Thyroid gland (tissue), 4 donors: ENCODE results near the gene GOPC. TPM values are rescaled to one million over a fixed set of nuclear protein-coding genes. Genes with fewer than 3 reads are reported as not detected.

Source experiments
- DNase-seq, 2 donors: peaks; one replicate each; pipeline ENCODE4 v3.0.0-alpha.2; 2019
- H3K27ac ChIP-seq, 3 donors: fragments of 200-600 bp; sonication (generic); 1 replicate in 2 of 3; 2 replicates in 1 of 3; pipeline ENCODE4 v1.5.1; 2016 to 2019; ENCODE audit warnings: mild to moderate bottlenecking in 1 of 3, moderate library complexity in 1 of 3
- H3K27me3 ChIP-seq: fragments of 200-600 bp; sonication (generic); one replicate; pipeline ENCODE4 v1.5.1; 2019
- H3K36me3 ChIP-seq, 2 donors: fragments of 200-600 bp; sonication (generic); one replicate each; pipeline ENCODE4 v1.5.1; 2016 to 2019
- H3K4me1 ChIP-seq, 2 donors: fragments of 200-600 bp; sonication (generic); one replicate each; pipeline ENCODE4 v1.5.1; 2017 to 2019
- H3K4me3 ChIP-seq, 3 donors: fragments of 200-600 bp; sonication (generic); replicated peaks in 1 of 3; 1 replicate in 2 of 3; 2 replicates in 1 of 3; pipeline ENCODE4 v1.5.1; 2016; ENCODE audit warnings: mild to moderate bottlenecking in 1 of 3
- H3K9me3 ChIP-seq: fragments of 200-600 bp; sonication (generic); one replicate; pipeline ENCODE4 v1.5.1; 2017
- POLR2A ChIP-seq, 2 donors: fragments of 450-650 bp; IDR thresholded peaks; one replicate each; pipeline ENCODE4 v1.6.1; 2017; ENCODE audit warnings: antibody characterized with exemption in 2 of 2, mild to moderate bottlenecking in 2 of 2, moderate library complexity in 1 of 2
- WGBS, 2 donors: methylation state at CpG; one replicate each; pipeline ENCODE4 v1.1.5; 2017; 5-methylcytosine and 5-hydroxymethylcytosine counted together
- intact Hi-C: fragments of 100-400 bp; cut with DNase I; formaldehyde crosslinking; loops from one replicate; pipeline ENCODE4 v1.15.1; 2023
- total RNA-seq, 4 donors: library from RNA; depleted of rRNA; stranded (reverse); fragments of >200 nt; gene quantifications; one replicate each; pipeline ENCODE4 v1.2.3, GENCODE V29; 2016
- TF ChIP-seq, protein P1 (sequence below), 6 experiments: fragments of 200-600 bp in 3 of 6; fragments of 450-650 bp in 3 of 6; sonication (generic) in 3 of 6; IDR thresholded peaks; one replicate each; pipeline ENCODE4 v1.5.1; 2016 to 2019; ENCODE audit warnings: antibody characterized with exemption in 6 of 6, mild to moderate bottlenecking in 2 of 6, inconsistent platforms in 1 of 6, moderate library complexity in 1 of 6

GOPC gene
- total RNA-seq, 4 donors from 2014 or later: 37.9 to 49.5 (median 41.7) TPM

DNA sequence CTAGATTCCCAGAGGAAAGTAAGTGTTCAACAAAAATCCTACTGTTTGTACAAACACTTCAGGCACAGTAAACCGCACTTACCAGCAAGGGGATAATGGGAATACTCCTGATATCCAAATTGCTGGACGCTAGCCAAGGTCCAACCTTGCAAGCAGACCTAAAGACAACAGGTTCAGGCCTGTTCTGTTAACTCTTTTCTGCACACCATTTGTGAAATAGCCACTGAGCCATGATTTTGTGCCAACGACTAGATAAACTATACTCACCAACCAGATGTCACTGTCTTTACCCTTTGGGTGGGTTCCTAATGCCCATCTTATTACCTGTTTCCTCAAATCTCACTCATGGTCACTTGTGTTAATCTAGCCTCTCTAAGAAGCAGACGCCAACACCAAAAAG is 43.5 kb downstream of the GOPC start:
- H3K27ac ChIP-seq: peak overlapping the region; percentile 37 to 89 (median 79)
- H3K4me3 ChIP-seq: no peak overlapping the region
- intact Hi-C loops: loop anchor here (10.0 kb wide), 1 partner anchor 74 kb away; the partner anchor contains the start of gene DCBLD1
- H3K36me3 ChIP-seq: no peaks in the 10 kb centered on the region
- H3K9me3 ChIP-seq: no peaks in the 10 kb centered on the region
- WGBS, 2 donors: 63 to 75% methylated on average over 4 of the region's 4 CpGs
- DNase-seq: peak; percentile 31 to 39
- H3K27me3 ChIP-seq: no peaks in the 10 kb centered on the region
- TF ChIP-seq POLR2A (IDR thresholded peaks at IDR 0.05): no peak
- TF ChIP-seq, protein P1, sequence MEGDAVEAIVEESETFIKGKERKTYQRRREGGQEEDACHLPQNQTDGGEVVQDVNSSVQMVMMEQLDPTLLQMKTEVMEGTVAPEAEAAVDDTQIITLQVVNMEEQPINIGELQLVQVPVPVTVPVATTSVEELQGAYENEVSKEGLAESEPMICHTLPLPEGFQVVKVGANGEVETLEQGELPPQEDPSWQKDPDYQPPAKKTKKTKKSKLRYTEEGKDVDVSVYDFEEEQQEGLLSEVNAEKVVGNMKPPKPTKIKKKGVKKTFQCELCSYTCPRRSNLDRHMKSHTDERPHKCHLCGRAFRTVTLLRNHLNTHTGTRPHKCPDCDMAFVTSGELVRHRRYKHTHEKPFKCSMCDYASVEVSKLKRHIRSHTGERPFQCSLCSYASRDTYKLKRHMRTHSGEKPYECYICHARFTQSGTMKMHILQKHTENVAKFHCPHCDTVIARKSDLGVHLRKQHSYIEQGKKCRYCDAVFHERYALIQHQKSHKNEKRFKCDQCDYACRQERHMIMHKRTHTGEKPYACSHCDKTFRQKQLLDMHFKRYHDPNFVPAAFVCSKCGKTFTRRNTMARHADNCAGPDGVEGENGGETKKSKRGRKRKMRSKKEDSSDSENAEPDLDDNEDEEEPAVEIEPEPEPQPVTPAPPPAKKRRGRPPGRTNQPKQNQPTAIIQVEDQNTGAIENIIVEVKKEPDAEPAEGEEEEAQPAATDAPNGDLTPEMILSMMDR (IDR thresholded peaks at IDR 0.05): no peak
- peaks cover 12 to 27% of the 10 kb centered on the region in 2 donors for H3K4me1 ChIP-seq

DNA sequence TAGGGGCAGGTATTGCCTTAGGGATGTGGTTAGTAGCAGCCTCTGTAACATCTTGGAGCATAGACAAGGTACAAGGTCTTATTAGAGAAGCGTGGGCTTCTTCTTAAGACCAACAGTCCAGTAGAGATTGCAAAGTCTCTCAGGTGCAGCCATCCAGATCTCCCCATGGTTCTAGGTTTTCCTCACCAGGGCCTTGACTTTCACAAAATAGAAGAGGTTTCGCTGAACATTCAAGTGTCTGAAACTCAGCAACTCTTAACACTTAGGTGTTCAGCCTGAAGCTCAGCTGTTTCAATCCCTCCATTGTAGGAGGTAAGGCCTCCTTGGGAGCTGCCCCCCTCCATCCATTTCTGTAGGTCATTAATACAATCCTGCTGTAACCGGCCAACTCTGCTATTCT is 44.4 kb downstream of the GOPC start:
- Histone ChIP-seq H3K4me1 (peaks cover 12 to 27% of the 10 kb centered on the region in 2 donors), H3K36me3 (no peaks in the 10 kb centered on the region), H3K4me3 (no peak overlapping the region), H3K27me3 (no peaks in the 10 kb centered on the region), H3K27ac (peak overlapping the region; percentile 26 to 89 (median 79)), H3K9me3 (no peaks in the 10 kb centered on the region)
- intact Hi-C loops: loop anchor here (2.0 to 10.0 kb wide), 2 partner anchors 73 to 109 kb away; partner anchors contain the start of gene DCBLD1
- 41 to 46% methylated on average over 3 of the region's 3 CpGs for WGBS, 2 donors
- no peak for TF ChIP-seq POLR2A (IDR thresholded peaks at IDR 0.05)
- TF ChIP-seq, protein P1 (IDR thresholded peaks at IDR 0.05): no peak
- peak; percentile 53 to 54 for DNase-seq

DNA sequence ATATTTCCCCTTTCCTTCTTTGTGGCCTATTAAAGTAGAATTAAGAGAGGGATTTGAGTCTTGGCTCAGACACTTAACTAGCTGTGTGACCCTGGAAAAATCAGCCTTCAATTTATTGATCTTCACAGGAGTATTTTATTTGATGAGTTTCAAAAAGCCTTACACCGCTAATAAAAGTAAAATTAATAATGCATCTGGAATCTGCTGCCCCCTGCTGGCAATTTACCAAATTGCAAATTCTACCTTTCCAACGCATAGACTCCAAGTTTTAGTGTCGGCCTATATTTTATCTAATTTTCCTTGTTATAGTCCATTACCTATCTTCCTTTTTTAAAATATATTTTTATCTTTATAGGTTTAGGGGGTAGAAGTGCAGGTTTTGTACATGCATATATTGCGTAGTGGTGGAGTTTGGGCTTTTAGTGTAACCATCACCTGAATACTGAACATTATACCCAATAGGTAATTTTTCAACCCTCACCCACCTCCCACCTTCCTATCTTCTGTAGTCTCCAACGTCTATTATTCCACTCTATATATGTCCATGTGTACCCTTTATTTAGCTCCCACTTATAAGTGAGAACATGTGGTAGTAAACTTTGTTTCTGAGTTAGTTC is 46.3 kb downstream of the GOPC start:
- Histone ChIP-seq H3K36me3 (no peaks in the 10 kb centered on the region), H3K4me1 (peaks cover 12 to 18% of the 10 kb centered on the region in 2 donors), H3K9me3 (no peaks in the 10 kb centered on the region), H3K4me3 (no peak overlapping the region), H3K27me3 (no peaks in the 10 kb centered on the region), H3K27ac (no peak overlapping the region)
- DNase-seq: peak; percentile 37 to 41
- WGBS, 2 donors: 23 to 26% methylated on average over 5 of the region's 5 CpGs
- intact Hi-C loops: loop anchor here (2.0 to 10.0 kb wide), 2 partner anchors 71 to 107 kb away; partner anchors contain the start of gene DCBLD1
- TF ChIP-seq, protein P1 (IDR thresholded peaks at IDR 0.05): peak; percentile 65 to 93 (median 78)
- no peak for TF ChIP-seq POLR2A (IDR thresholded peaks at IDR 0.05)

DNA sequence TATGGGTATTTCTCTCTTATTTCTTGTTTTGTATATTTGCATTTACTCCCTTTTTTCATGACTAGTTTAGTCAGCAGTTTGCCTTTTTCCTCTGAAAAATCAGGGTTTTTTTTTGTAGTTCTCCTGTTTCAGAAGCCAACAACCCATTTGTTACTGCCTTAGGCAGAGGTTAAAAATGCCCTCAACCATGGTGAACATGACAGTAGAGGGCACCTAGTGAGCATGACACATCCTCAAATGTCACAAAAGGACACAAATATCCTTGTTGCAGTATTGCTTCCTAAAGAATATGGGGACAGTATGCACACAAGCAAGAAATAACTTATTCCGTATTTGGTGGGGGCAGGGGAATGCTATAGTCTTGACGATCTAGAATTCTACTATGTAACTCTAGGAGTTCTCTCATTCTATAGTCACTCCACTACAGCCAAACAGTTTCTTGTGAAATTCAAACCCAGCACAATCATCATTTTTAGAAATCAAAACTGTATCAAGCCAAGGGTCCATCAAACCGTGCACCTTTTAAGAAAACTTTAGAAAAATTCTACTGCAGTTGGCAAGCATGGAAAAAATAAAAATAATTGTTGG is 47.0 kb downstream of the GOPC start:
- H3K27me3 ChIP-seq: no peaks in the 10 kb centered on the region
- no peak overlapping the region for H3K4me3 ChIP-seq
- peaks cover 15 to 16% of the 10 kb centered on the region in 2 donors for H3K4me1 ChIP-seq
- 38 to 47% methylated on average over 3 of the region's 3 CpGs for WGBS, 2 donors
- no peak overlapping the region for H3K27ac ChIP-seq
- no peak for DNase-seq
- H3K36me3 ChIP-seq: no peaks in the 10 kb centered on the region
- TF ChIP-seq, protein P1 (IDR thresholded peaks at IDR 0.05): no peak
- no peak for TF ChIP-seq POLR2A (IDR thresholded peaks at IDR 0.05)
- intact Hi-C loops: loop anchor here (10.0 kb wide), 1 partner anchor 71 kb away; the partner anchor contains the start of gene DCBLD1
- H3K9me3 ChIP-seq: no peaks in the 10 kb centered on the region

DNA sequence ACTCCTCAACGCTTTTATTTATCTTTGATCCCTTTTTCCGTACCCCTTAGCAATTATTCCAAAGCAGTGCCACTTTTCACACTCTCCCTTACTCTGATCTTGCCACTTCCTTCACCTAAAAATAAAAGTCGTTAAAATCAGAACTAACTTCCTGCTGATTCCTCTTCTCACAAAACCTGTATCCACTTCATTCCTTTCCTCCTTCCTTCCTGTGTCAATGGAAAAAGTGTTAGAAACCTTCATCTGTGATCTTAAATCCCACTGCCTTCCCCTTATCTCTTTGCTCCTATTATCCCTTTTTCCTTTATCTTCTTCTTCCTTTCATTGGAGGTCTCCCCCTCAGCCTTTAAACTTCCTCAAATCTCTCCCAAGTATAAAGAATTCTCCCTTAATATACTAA is 49.2 kb downstream of the GOPC start:
- Histone ChIP-seq H3K9me3 (no peaks in the 10 kb centered on the region), H3K36me3 (no peaks in the 10 kb centered on the region), H3K4me1 (peaks cover 18 to 26% of the 10 kb centered on the region in 2 donors), H3K27me3 (no peaks in the 10 kb centered on the region), H3K27ac (no peak overlapping the region), H3K4me3 (no peak overlapping the region)
- intact Hi-C loops: loop anchor here (10.0 kb wide), 1 partner anchor 68 kb away; the partner anchor contains the start of gene DCBLD1
- TF ChIP-seq, protein P1 (IDR thresholded peaks at IDR 0.05): no peak
- no peak for TF ChIP-seq POLR2A (IDR thresholded peaks at IDR 0.05)
- 68% methylated on average over 3 of the region's 3 CpGs for WGBS, 2 donors
- DNase-seq: no peak
